Small intestine (tissue), 7 donors: ENCODE measurements around the gene SLIT1. TPM values are rescaled to one million over a fixed set of nuclear protein-coding genes. Genes with fewer than 3 reads are reported as not detected.

Source experiments
- DNase-seq, 2 donors: peaks; one replicate each; pipeline versions ENCODE4 v3.0.0 to v3.0.0-alpha.2; 2013
- FAIRE-seq: peaks from 2 replicates; lab custom pipeline; 2012; peaks lifted over from hg19 to GRCh38; lab: Jason Lieb, UNC
- H3K27ac ChIP-seq, 3 donors: one replicate each; pipeline ENCODE4 v1.5.1; 2013; ENCODE audit warnings: low read length in 2 of 3, mild to moderate bottlenecking in 2 of 3, control low read depth in 1 of 3, inconsistent platforms in 1 of 3, low read depth in 1 of 3, moderate library complexity in 1 of 3
- H3K27me3 ChIP-seq, 3 donors: one replicate each; pipeline ENCODE4 v1.6.1; 2013; ENCODE audit warnings: low read length in 3 of 3, inconsistent platforms in 1 of 3; ENCODE audit not compliant: control insufficient read depth in 3 of 3, insufficient read depth in 3 of 3
- H3K36me3 ChIP-seq, 3 donors: one replicate each; pipeline ENCODE4 v1.6.1; 2013; ENCODE audit warnings: low read length in 3 of 3, inconsistent platforms in 1 of 3, low read depth in 1 of 3, mild to moderate bottlenecking in 1 of 3, moderate library complexity in 1 of 3; ENCODE audit not compliant: control insufficient read depth in 3 of 3, insufficient read depth in 2 of 3
- H3K4me1 ChIP-seq, 3 donors: one replicate each; pipeline ENCODE4 v1.6.1; 2013; ENCODE audit warnings: low read length in 2 of 3, inconsistent platforms in 1 of 3, low read depth in 1 of 3, mild to moderate bottlenecking in 1 of 3, moderate library complexity in 1 of 3; ENCODE audit not compliant: control insufficient read depth in 3 of 3, insufficient read depth in 2 of 3
- H3K4me3 ChIP-seq, 3 donors: one replicate each; pipeline ENCODE4 v1.5.1; 2013; ENCODE audit warnings: low read length in 3 of 3, control low read depth in 1 of 3, inconsistent platforms in 1 of 3, low read depth in 1 of 3, mild to moderate bottlenecking in 1 of 3, moderate library complexity in 1 of 3
- H3K9me3 ChIP-seq, 2 donors: one replicate each; pipeline ENCODE4 v1.6.1; 2013; ENCODE audit warnings: low read depth in 1 of 2, low read length in 1 of 2; ENCODE audit not compliant: control insufficient read depth in 2 of 2, insufficient read depth in 1 of 2
- WGBS, 3 donors: extraction: QIAGEN DNeasy Blood & Tissue Kit; methylation state at CpG; one replicate each; pipeline ENCODE4 v1.1.7; 2013; 5-methylcytosine and 5-hydroxymethylcytosine counted together
- polyA plus RNA-seq, 4 donors: library from polyadenylated mRNA; stranded (reverse) in 3 of 4; unstranded in 1 of 4; fragments of 200-250 nt in 3 of 4; fragments of 120-200 nt in 1 of 4; gene quantifications; one replicate each; pipeline versions ENCODE4 v1.2.1 to v1.2.3, GENCODE V29; 2013
- donor health status: healthy with polysubstance abuse.
- donor health status: control.
- donor health status: control.
- donor health status: Bipolar disorder and iron deficiency.
- donor health status: healthy.

The SLIT1 gene
- polyA plus RNA-seq, 4 donors, result under 0.01 to 0.40 (median 0.12) TPM; not detected in 1

DNA sequence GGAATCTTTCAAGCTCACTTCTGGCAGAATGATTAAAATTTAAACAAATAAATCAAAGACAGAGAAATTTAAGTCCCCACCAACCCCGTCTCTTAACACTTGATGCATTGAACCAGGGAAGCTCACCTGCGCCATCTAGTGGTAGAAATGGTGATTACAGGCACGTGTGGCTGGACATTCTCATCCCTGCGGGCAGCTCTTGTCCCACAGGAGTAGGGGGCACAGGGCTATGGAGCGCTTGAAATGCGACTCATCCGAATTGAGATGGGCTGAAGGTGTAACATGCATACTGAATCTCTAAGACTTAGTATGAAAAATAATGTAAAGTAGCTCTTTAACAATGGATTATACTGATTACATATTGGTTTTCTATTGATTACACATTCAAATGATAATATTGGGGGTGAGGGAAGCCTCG is 24.8 kb upstream of the SLIT1 start:
- H3K36me3 ChIP-seq, result peaks cover 0 to under 1% (median 0%) of the 10 kb centered on the region in 3 donors
- peaks cover 0 to 2% (median 0%) of the 10 kb centered on the region in 3 donors for H3K27me3 ChIP-seq
- 2 to 11% (median 5%) methylated on average over 8 of the region's 8 CpGs for whole genome bisulfite sequencing, 3 donors
- H3K27ac ChIP-seq, result no peak overlapping the region
- no peaks in the 10 kb centered on the region for H3K4me1 ChIP-seq
- DNase-seq (peak; percentile 70 to 73), FAIRE-seq (no peak)
- no peak overlapping the region for H3K4me3 ChIP-seq
- H3K9me3 ChIP-seq, result no peaks in the 10 kb centered on the region

DNA sequence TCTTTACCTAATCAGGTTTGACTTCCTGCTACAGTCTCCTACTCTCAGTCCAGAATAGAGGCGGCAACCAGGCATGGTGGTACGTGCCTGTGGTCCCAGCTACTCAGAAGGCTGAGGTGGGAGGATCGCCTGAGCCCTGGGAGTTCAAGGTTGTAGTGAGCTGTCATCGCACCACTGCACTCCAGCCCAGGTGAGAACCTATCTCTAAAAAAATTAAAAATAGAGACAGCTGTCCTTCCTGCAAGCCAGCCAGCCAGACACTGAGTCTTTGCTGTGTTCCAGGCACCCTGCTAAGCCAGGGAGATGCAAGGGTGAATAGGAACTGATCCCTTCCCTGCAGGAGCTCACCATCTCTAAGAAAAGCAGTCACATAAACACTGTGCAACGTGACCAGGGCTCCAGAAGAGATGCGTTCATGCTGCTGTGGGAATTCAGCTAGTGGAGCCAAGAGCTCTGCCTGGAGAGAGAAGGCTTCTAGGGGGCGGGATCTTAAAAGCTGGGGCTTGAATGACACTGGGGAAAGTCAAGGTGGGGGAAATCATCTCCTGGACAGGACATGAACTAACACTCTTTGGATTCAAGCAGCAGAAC is 22.1 kb upstream of the SLIT1 start:
- DNase-seq, result no peak
- FAIRE-seq, result no peak
- Histone ChIP-seq H3K36me3 (no peaks in the 10 kb centered on the region), H3K4me3 (no peak overlapping the region), H3K4me1 (no peaks in the 10 kb centered on the region), H3K27ac (no peak overlapping the region), H3K27me3 (peaks cover 0 to 6% (median 0%) of the 10 kb centered on the region in 3 donors), H3K9me3 (no peaks in the 10 kb centered on the region)
- WGBS, 3 donors, result 49 to 55% (median 50%) methylated on average over 7 of the region's 7 CpGs

DNA sequence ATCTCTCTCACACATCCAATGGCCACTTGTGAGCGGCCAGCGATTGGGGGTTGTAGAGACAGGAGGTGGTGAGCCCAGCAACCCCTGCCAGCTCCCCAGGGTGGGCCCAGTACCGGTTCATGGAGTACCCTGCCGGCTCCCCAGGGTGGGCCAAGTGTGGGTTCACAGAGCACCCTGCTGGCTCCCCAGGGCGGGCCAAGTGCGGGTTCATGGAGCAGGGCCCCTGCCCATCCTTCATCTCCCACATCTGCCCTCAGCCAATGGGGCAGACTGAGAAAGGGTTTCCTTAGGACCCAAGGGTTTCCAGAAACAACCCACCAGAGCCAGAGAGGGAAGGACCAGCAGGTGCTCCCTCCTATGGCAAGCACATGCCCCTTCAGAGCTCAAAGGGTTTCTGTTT is 21.4 kb upstream of the SLIT1 start:
- Histone ChIP-seq H3K36me3 (no peaks in the 10 kb centered on the region), H3K9me3 (no peaks in the 10 kb centered on the region), H3K4me1 (no peaks in the 10 kb centered on the region), H3K27ac (no peak overlapping the region), H3K27me3 (peaks cover 0 to 6% (median 0%) of the 10 kb centered on the region in 3 donors), H3K4me3 (no peak overlapping the region)
- no peak for FAIRE-seq
- DNase-seq, result no peak
- WGBS, 3 donors, result 85 to 89% (median 88%) methylated on average over 6 of the region's 6 CpGs

DNA sequence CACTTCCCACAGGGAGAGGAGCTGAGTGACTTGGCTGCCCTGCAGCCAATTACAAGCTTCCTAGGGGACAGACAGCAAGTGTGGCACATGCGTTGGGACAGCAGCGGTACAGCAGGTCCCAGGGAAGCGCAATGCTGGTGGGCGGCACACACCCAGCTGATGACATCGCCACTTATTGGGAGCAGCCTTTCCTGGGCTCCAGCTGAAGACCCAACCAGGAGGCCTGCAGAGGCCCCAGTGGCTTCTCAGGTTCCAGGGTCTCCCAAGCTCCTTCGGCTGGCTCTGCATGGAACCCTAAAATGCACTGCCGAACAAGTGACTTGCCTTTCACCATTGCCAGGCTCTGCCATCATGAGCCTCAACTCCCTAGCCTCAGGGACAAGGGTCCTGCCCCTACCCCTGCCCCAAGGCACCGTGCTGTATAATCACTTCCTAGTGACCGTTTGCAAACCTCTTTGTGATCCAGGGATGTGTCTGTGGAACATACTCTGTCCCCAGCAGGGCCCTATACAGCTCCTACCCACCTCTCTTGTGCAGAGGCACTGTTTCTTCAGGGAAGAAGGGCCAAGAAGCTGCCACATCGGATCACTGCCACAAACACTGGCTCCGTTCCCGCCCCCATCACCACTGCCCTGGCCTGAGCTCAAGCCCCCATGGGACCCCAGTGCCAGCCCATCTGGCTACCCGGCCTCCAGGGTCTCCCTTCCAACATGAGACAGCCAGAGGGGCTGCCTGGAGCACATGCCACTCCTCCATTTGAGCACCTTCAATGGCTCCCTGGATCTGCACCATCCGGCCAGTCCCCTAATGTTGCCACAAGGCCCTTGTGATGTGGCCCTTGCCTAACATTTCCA is 19.3 kb upstream of the SLIT1 start:
- FAIRE-seq (no peak), DNase-seq (no peak)
- Histone ChIP-seq H3K27me3 (peaks cover 0 to 6% (median 0%) of the 10 kb centered on the region in 3 donors), H3K9me3 (no peaks in the 10 kb centered on the region), H3K36me3 (no peaks in the 10 kb centered on the region), H3K4me3 (no peak overlapping the region), H3K27ac (no peak overlapping the region), H3K4me1 (no peaks in the 10 kb centered on the region)
- 87 to 91% (median 90%) methylated on average over 14 of the region's 14 CpGs for WGBS, 3 donors

DNA sequence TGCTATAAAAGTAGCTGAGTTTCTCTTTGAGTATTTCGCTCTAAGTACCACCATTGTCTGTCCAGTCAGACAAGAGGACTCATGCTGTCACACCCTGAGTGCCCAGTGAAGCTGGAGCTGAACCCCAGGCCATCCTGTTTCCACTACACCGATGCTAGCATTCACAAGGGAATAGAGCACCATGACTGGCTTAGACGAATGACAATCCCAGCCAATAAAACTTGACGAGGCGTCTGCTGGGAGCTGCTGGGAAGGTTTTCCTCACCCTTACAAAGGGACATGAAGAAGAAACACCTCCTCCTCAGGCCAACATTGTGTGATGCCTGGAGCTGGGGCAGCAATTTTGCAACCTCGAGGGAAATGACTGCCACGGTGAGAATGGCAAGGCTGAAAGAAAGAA is 17.5 kb upstream of the SLIT1 start:
- no peaks in the 10 kb centered on the region for H3K36me3 ChIP-seq
- 86 to 90% (median 86%) methylated on average over 7 of the region's 7 CpGs for WGBS, 3 donors
- no peaks in the 10 kb centered on the region for H3K9me3 ChIP-seq
- no peak for DNase-seq
- FAIRE-seq, result no peak
- no peak overlapping the region for H3K4me3 ChIP-seq
- no peak overlapping the region for H3K27ac ChIP-seq
- no peaks in the 10 kb centered on the region for H3K4me1 ChIP-seq
- peaks cover 0 to 6% (median 0%) of the 10 kb centered on the region in 3 donors for H3K27me3 ChIP-seq

DNA sequence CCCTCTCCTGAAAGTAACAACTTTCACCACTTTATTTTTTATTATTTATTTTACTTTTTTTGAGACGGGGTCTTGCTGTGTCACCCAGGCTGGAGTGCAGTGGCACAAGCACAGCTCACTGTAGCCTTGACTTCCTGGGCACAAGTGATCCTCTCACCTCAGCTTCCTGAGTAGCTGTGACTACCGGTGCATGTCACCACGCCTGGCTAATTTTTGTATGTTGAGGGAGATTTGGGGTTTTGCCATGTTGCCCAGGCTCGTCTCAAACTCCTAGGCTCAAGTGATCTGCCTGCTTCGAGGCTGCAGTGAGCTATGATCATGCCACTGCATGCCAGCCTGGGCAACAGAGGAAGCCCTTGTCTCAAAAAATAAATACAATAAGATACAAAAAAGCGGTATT is 14.9 kb upstream of the SLIT1 start:
- 64 to 73% (median 66%) methylated on average over 6 of the region's 6 CpGs for WGBS, 3 donors
- peaks cover 0 to 2% (median 0%) of the 10 kb centered on the region in 3 donors for H3K4me1 ChIP-seq
- no peak overlapping the region for H3K4me3 ChIP-seq
- H3K27me3 ChIP-seq, result peaks cover 0 to 17% (median 2%) of the 10 kb centered on the region in 3 donors
- FAIRE-seq, result no peak
- no peak overlapping the region for H3K27ac ChIP-seq
- no peak for DNase-seq
- H3K36me3 ChIP-seq, result no peaks in the 10 kb centered on the region
- H3K9me3 ChIP-seq, result no peaks in the 10 kb centered on the region

DNA sequence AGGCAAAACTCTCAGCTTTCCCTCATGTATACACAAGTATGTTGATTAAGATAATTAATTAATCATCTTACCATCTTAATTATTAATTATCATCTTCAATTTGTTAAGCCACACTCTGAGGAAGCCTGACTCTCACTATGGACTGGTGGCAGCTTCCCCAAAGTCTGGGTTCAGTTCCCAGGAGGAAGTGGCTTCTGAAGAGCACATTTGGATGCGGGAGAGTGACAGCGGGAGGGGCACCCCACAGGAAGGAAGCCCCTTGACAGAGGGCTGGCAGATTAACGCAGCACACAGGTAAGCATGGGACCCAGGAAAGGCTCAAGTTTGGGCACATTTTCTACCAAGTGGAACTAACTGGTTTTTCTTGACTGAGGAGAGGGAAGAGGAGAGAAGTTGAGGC is 13.4 kb upstream of the SLIT1 start:
- 43 to 71% (median 58%) methylated on average over 3 of the region's 3 CpGs for WGBS, 3 donors
- Histone ChIP-seq H3K4me1 (peaks cover 0 to 2% (median 0%) of the 10 kb centered on the region in 3 donors), H3K27me3 (peaks cover 0 to 19% (median 2%) of the 10 kb centered on the region in 3 donors), H3K4me3 (no peak overlapping the region), H3K36me3 (no peaks in the 10 kb centered on the region), H3K9me3 (no peaks in the 10 kb centered on the region), H3K27ac (no peak overlapping the region)
- FAIRE-seq (no peak), DNase-seq (no peak)

DNA sequence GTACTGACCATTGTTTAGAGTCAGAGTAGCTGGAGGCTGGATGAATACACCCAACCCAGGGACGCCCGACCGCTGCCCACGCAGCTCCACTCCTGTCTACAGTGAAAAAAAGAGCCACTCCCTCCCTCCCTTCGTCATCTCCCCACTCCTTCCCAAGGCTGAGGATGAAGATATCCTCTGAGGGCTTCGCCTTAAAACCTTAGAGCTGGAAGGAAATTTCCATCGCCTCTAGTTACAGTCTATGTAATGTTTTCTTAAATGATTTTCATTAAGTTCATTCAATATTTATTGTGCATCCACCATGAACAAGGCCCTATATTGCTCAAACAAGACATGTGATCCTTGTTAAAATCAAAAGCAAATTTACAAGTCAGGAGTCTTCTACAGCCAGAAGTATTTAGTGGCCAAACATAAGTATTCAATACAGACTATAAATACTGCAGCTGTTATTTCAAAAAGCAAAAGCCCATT is 11.3 kb upstream of the SLIT1 start:
- DNase-seq (no peak), FAIRE-seq (no peak)
- Histone ChIP-seq H3K27ac (no peak overlapping the region), H3K4me1 (peaks cover 0 to 2% (median 0%) of the 10 kb centered on the region in 3 donors), H3K27me3 (peaks cover 0 to 19% (median 2%) of the 10 kb centered on the region in 3 donors), H3K4me3 (no peak overlapping the region), H3K36me3 (no peaks in the 10 kb centered on the region), H3K9me3 (peaks cover 0 to under 1% of the 10 kb centered on the region in 2 donors)
- WGBS, 3 donors, result 58 to 68% (median 63%) methylated on average over 7 of the region's 7 CpGs
